MCF 10A (cell line): ENCODE data around the gene TOM1L1. TPM values are rescaled to one million over a fixed set of nuclear protein-coding genes. Genes with fewer than 3 reads are reported as not detected.

Experiments used
- BruUV-seq: library from RNA; stranded (reverse); fragments of 400-500 nt; replicated peaks from 2 replicates; lab custom pipeline; 2021; lab: Mats Ljungman, UMichigan
- CTCF ChIA-PET: fragments of 300-600 bp; sonication (Branson Sonifier 250); formaldehyde crosslinking; extraction: SDS; loops from one replicate; lab custom pipeline; 2021; ENCODE audit warnings: antibody characterized with exemption, inconsistent platforms; lab: Yijun Ruan, JAX
- POLR2A ChIA-PET: fragments of 300-600, 350-650 bp; sonication (Branson Sonifier 250); formaldehyde crosslinking; extraction: SDS; loops from one replicate; lab custom pipeline; 2020; ENCODE audit warnings: antibody characterized with exemption, inconsistent platforms; lab: Yijun Ruan, JAX
- DNase-seq: peaks from one replicate; pipeline ENCODE4 v3.0.0-alpha.2; 2018; ENCODE audit not compliant: unreplicated experiment
- H3K27ac Mint-ChIP-seq: one replicate; pipeline ENCODE4 v1.8.0; 2022; ENCODE audit warnings: mild to moderate bottlenecking, low read depth, mixed read lengths; ENCODE audit not compliant: unreplicated experiment
- H3K27me3 Mint-ChIP-seq: one replicate; pipeline ENCODE4 v1.8.0; 2022; ENCODE audit warnings: mixed read lengths; ENCODE audit not compliant: insufficient read depth, unreplicated experiment
- H3K36me3 Mint-ChIP-seq: one replicate; pipeline ENCODE4 v1.8.0; 2022; ENCODE audit warnings: mild to moderate bottlenecking, moderate library complexity, mixed read lengths; ENCODE audit not compliant: insufficient read depth, unreplicated experiment
- H3K4me1 Mint-ChIP-seq: one replicate; pipeline ENCODE4 v1.8.0; 2022; ENCODE audit warnings: mixed read lengths; ENCODE audit not compliant: insufficient read depth, unreplicated experiment
- H3K4me3 Mint-ChIP-seq: one replicate; pipeline ENCODE4 v1.8.0; 2022; ENCODE audit warnings: mild to moderate bottlenecking, moderate library complexity, mixed read lengths; ENCODE audit not compliant: unreplicated experiment
- H3K9me3 Mint-ChIP-seq: one replicate; pipeline ENCODE4 v1.8.0; 2022; ENCODE audit warnings: mixed read lengths; ENCODE audit not compliant: unreplicated experiment
- CTCF ChIP-seq: fragments of 200-600 bp; IDR thresholded peaks from one replicate; pipeline ENCODE4 v1.8.0; 2022; ENCODE audit warnings: antibody characterized with exemption, mild to moderate bottlenecking; ENCODE audit not compliant: unreplicated experiment
- intact Hi-C: fragments of 100-400 bp; cut with micrococcal nuclease; formaldehyde crosslinking; loops from 2 replicates; pipeline ENCODE4 v1.14.1; 2022
- total RNA-seq: library from RNA; stranded (reverse); gene quantifications from 2 replicates; pipeline ENCODE4 v1.2.3, GENCODE V29; 2022

The TOM1L1 gene
- total RNA-seq, 1 experiment from 2014 or later, result 157 TPM

GRCh38 chr17:54919425-54919824 lies 18.8 kb downstream of the TOM1L1 start:
- no peak for TF ChIP-seq CTCF
- Mint-ChIP-seq H3K4me1 (no peaks in the 10 kb centered on the region), H3K4me3 (no peak overlapping the region), H3K27me3 (no peaks in the 10 kb centered on the region), H3K27ac (no peak overlapping the region), H3K9me3 (no peaks in the 10 kb centered on the region), H3K36me3 (peaks cover 69% of the 10 kb centered on the region)
- BruUV-seq, result no TSS peak
- POLR2A ChIA-PET, result interaction anchor here (0.7 to 1.0 kb wide), 2 partner anchors 14 to 19 kb away, joined by 3 read pairs; partner anchors contain the start of gene TOM1L1
- no peak for DNase-seq
- intact Hi-C loops, result no loop called here
- CTCF ChIA-PET, result no interaction called here

- Mint-ChIP-seq H3K27ac (no peak overlapping the region), H3K9me3 (no peaks in the 10 kb centered on the region), H3K27me3 (no peaks in the 10 kb centered on the region), H3K36me3 (peaks cover 67% of the 10 kb centered on the region), H3K4me3 (no peak overlapping the region), H3K4me1 (no peaks in the 10 kb centered on the region)
- intact Hi-C loops, result no loop called here
- no peak for TF ChIP-seq CTCF
- DNase-seq, result no peak
- POLR2A ChIA-PET, result no interaction called here
- no TSS peak for BruUV-seq
- CTCF ChIA-PET, result no interaction called here
These were observed 20.2 kb downstream of the TOM1L1 start for GRCh38 chr17:54920819-54921218.

GRCh38 chr17:54924405-54924804 lies 23.8 kb downstream of the TOM1L1 start:
- no peak overlapping the region for H3K4me3 Mint-ChIP-seq
- H3K36me3 Mint-ChIP-seq, result peaks cover 65% of the 10 kb centered on the region
- intact Hi-C loops, result no loop called here
- ChIA-PET POLR2A (interaction anchor here (1.1 kb wide), 1 partner anchor 559 kb away, joined by 3 read pairs; no protein-coding TSS in a partner anchor), CTCF (no interaction called here)
- H3K9me3 Mint-ChIP-seq, result no peaks in the 10 kb centered on the region
- no peak for TF ChIP-seq CTCF
- DNase-seq, result no peak
- no TSS peak for BruUV-seq
- H3K4me1 Mint-ChIP-seq, result no peaks in the 10 kb centered on the region
- no peaks in the 10 kb centered on the region for H3K27me3 Mint-ChIP-seq
- H3K27ac Mint-ChIP-seq, result no peak overlapping the region

- CTCF ChIA-PET, result interaction anchor here (1.0 kb wide), 1 partner anchor 26 kb away, joined by 3 read pairs; no protein-coding TSS in a partner anchor
- TF ChIP-seq CTCF, result no peak
- intact Hi-C loops, result no loop called here
- POLR2A ChIA-PET, result no interaction called here
- no peaks in the 10 kb centered on the region for H3K4me1 Mint-ChIP-seq
- H3K9me3 Mint-ChIP-seq, result no peaks in the 10 kb centered on the region
- H3K36me3 Mint-ChIP-seq, result peaks cover 79% of the 10 kb centered on the region
- no peak for DNase-seq
- no peaks in the 10 kb centered on the region for H3K27me3 Mint-ChIP-seq
- no TSS peak for BruUV-seq
- no peak overlapping the region for H3K4me3 Mint-ChIP-seq
- H3K27ac Mint-ChIP-seq, result no peak overlapping the region
These were observed 26.9 kb downstream of the TOM1L1 start for GRCh38 chr17:54927525-54927924.
